CD4-positive, CD25-positive, alpha-beta regulatory T cell (primary cell): ENCODE results near the gene RANBP9. TPM values are rescaled to one million over a fixed set of nuclear protein-coding genes. Genes with fewer than 3 reads are reported as not detected.

Experiments
- polyA plus RNA-seq, 4 donors: library from polyadenylated mRNA; unstranded; fragments of 300-500 nt; fragmentation: Illumina TruSeq; gene quantifications; one replicate each; pipeline ENCODE4 v1.2.3, GENCODE V29; 2021
- total RNA-seq: library from RNA; stranded (reverse); gene quantifications from one replicate; pipeline ENCODE4 v1.2.3, GENCODE V29; 2022

The RANBP9 gene
- total and polyA plus RNA-seq, 5 donors from 2014 or later: 5.6 to 85.5 (median 11.0) TPM

Other genes starting within 250 kb of the RANBP9 start
- gene GFOD1, start 224.2 kb downstream of the RANBP9 start, total RNA-seq: 1.8 TPM
- under 1 TPM; 0.06 to 0.37 (median 0.13) TPM for gene GFOD1, start 224.2 kb downstream of the RANBP9 start, polyA plus RNA-seq
- gene SIRT5, start 137.2 kb downstream of the RANBP9 start, total RNA-seq: 8.2 TPM
- 10 to 100 TPM in 3 of 4 donors, 1 to 10 TPM in 1; 9.7 to 12.5 (median 11.2) TPM for gene SIRT5, start 137.2 kb downstream of the RANBP9 start, polyA plus RNA-seq
- gene NOL7, start 96.5 kb downstream of the RANBP9 start, total RNA-seq: 50.2 TPM
- 100 to 1,000 TPM; 127 to 145 (median 130) TPM for gene NOL7, start 96.5 kb downstream of the RANBP9 start, polyA plus RNA-seq
- 9.8 TPM for gene MCUR1, start 102.7 kb upstream of the RANBP9 start, total RNA-seq
- 1 to 10 TPM; 4.7 to 9.7 (median 7.4) TPM for gene MCUR1, start 102.7 kb upstream of the RANBP9 start, polyA plus RNA-seq
- not detected for gene RNF182, start 213.1 kb upstream of the RANBP9 start, total RNA-seq
- not detected for gene RNF182, start 213.1 kb upstream of the RANBP9 start, polyA plus RNA-seq